ENCODE results near the gene IGSF9. TPM values are rescaled to one million over a fixed set of nuclear protein-coding genes. Genes with fewer than 3 reads are reported as not detected.

Gene IGSF9
- total RNA-seq, 1 donor from 2014 or later, result 2.2 TPM

GRCh38 chr1:159941591-159942560 is 3.5 kb downstream of the IGSF9 start:
- Histone ChIP-seq H3K4me3 (no peak overlapping the region), H3K9me3 (no peaks in the 10 kb centered on the region), H3K27ac (no peak overlapping the region), H3K4me1 (peaks cover 11% of the 10 kb centered on the region), H3K27me3 (peaks cover 8% of the 10 kb centered on the region), H3K36me3 (no peaks in the 10 kb centered on the region)
- intact Hi-C loops (cut with DNase I), result no loop called here
- peak; percentile 49 for DNase-seq
- ATAC-seq, result no peak
- no peak for TF ChIP-seq CTCF (IDR thresholded peaks at IDR 0.05)

- Histone ChIP-seq H3K36me3 (no peaks in the 10 kb centered on the region), H3K27ac (no peak overlapping the region), H3K9me3 (no peaks in the 10 kb centered on the region), H3K27me3 (peaks cover 8% of the 10 kb centered on the region), H3K4me1 (peaks cover 13% of the 10 kb centered on the region), H3K4me3 (no peak overlapping the region)
- DNase-seq (peak; percentile 33), ATAC-seq (no peak)
- no peak for TF ChIP-seq CTCF (IDR thresholded peaks at IDR 0.05)
- intact Hi-C loops (cut with DNase I), result no loop called here
These were observed 4.3 kb downstream of the IGSF9 start for GRCh38 chr1:159941141-159941540.

- no peaks in the 10 kb centered on the region for H3K9me3 ChIP-seq
- no peak overlapping the region for H3K4me3 ChIP-seq
- H3K27me3 ChIP-seq, result peaks cover 8% of the 10 kb centered on the region
- H3K4me1 ChIP-seq, result peaks cover 8% of the 10 kb centered on the region
- H3K27ac ChIP-seq, result no peak overlapping the region
- DNase-seq (no peak), ATAC-seq (no peak)
- no peak for TF ChIP-seq CTCF (IDR thresholded peaks at IDR 0.05)
- intact Hi-C loops (cut with DNase I), result no loop called here
- H3K36me3 ChIP-seq, result no peaks in the 10 kb centered on the region
These were observed 5.3 kb downstream of the IGSF9 start for GRCh38 chr1:159940006-159940620.

- no peak for DNase-seq
- H3K27ac ChIP-seq, result no peak overlapping the region
- intact Hi-C loops (cut with DNase I), result loop anchor here (5.0 kb wide), 1 partner anchor 68 kb away; no protein-coding TSS in a partner anchor
- H3K9me3 ChIP-seq, result no peaks in the 10 kb centered on the region
- no peak for ATAC-seq
- TF ChIP-seq CTCF (IDR thresholded peaks at IDR 0.05), result no peak
- H3K4me1 ChIP-seq, result peaks cover 6% of the 10 kb centered on the region
- H3K36me3 ChIP-seq, result no peaks in the 10 kb centered on the region
- H3K4me3 ChIP-seq, result no peak overlapping the region
- H3K27me3 ChIP-seq, result peaks cover 4% of the 10 kb centered on the region
These were observed 5.8 kb downstream of the IGSF9 start for GRCh38 chr1:159939678-159940002.

- peaks cover 6% of the 10 kb centered on the region for H3K4me1 ChIP-seq
- no peak for DNase-seq
- no peak overlapping the region for H3K4me3 ChIP-seq
- H3K27ac ChIP-seq, result no peak overlapping the region
- H3K36me3 ChIP-seq, result no peaks in the 10 kb centered on the region
- H3K9me3 ChIP-seq, result no peaks in the 10 kb centered on the region
- no peak for ATAC-seq
- no peaks in the 10 kb centered on the region for H3K27me3 ChIP-seq
- TF ChIP-seq CTCF (IDR thresholded peaks at IDR 0.05), result no peak
- intact Hi-C loops (cut with DNase I), result loop anchor here (5.0 kb wide), 1 partner anchor 68 kb away; no protein-coding TSS in a partner anchor
These were observed 6.3 kb downstream of the IGSF9 start for GRCh38 chr1:159938905-159939677.
